Naive thymus-derived CD4-positive, alpha-beta T cell (primary cell): ENCODE results near the gene TPCN1. TPM values are rescaled to one million over a fixed set of nuclear protein-coding genes. Genes with fewer than 3 reads are reported as not detected.
A peak's percentile ranks its signal among the peaks of the same experiment; 100 is the strongest.

Source experiments
- ATAC-seq: fragments of 150-1000 bp; cut with Tn5 transposase; 2 replicates; pipeline ENCODE4 v1.10.0; 2021; ENCODE audit warnings: mild to moderate bottlenecking, moderate library complexity
- CTCF ChIA-PET: fragments of 350-600 bp; sonication (Branson Sonifier 250); formaldehyde crosslinking; loops from one replicate; lab custom pipeline; 2021; ENCODE audit warnings: antibody characterized with exemption; lab: Charles Lee
- POLR2A ChIA-PET: fragments of 350-600 bp; sonication (Branson Sonifier 250); formaldehyde crosslinking; loops from one replicate; lab custom pipeline; 2021; ENCODE audit warnings: antibody characterized with exemption, inconsistent platforms; lab: Charles Lee
- DNase-seq, 9 donors: peaks; one replicate each; pipeline versions ENCODE4 v3.0.0 to v3.0.0-alpha.2; 2020 to 2022; ENCODE audit warnings: mixed read lengths in 1 of 9
- H3K27ac ChIP-seq: one replicate; pipeline ENCODE4 v1.7.0; 2013; ENCODE audit warnings: mild to moderate bottlenecking, low read depth, low read length, moderate library complexity
- H3K27me3 ChIP-seq, 2 donors: one replicate each; pipeline ENCODE4 v1.7.0; 2013; ENCODE audit warnings: low read length in 2 of 2, mild to moderate bottlenecking in 2 of 2, moderate library complexity in 2 of 2; ENCODE audit not compliant: control insufficient read depth in 2 of 2, insufficient read depth in 2 of 2
- H3K36me3 ChIP-seq, 3 experiments: 1 replicate in 2 of 3; 2 replicates in 1 of 3; pipeline ENCODE4 v1.7.0; 2013; ENCODE audit warnings: low read length in 3 of 3, mild to moderate bottlenecking in 3 of 3, moderate library complexity in 1 of 3; ENCODE audit not compliant: insufficient read depth in 3 of 3, control insufficient read depth in 2 of 3
- H3K4me1 ChIP-seq, 2 donors: one replicate each; pipeline ENCODE4 v1.7.0; 2013; ENCODE audit warnings: low read length in 2 of 2, mild to moderate bottlenecking in 2 of 2, moderate library complexity in 1 of 2; ENCODE audit not compliant: control insufficient read depth in 2 of 2, insufficient read depth in 2 of 2
- H3K4me3 ChIP-seq: 2 replicates; pipeline ENCODE4 v1.7.0; 2013; ENCODE audit warnings: mild to moderate bottlenecking, low read length
- H3K9me3 ChIP-seq, 3 experiments: 1 replicate in 2 of 3; 2 replicates in 1 of 3; pipeline ENCODE4 v1.7.0; 2013; ENCODE audit warnings: low read length in 3 of 3; ENCODE audit not compliant: control insufficient read depth in 2 of 3
- H3K27ac Mint-ChIP-seq, 9 donors: one replicate each; pipeline ENCODE4 v1.8.0; 2020 to 2022; ENCODE audit warnings: mixed read lengths in 9 of 9, mild to moderate bottlenecking in 8 of 9, moderate library complexity in 5 of 9, inconsistent platforms in 2 of 9
- H3K27me3 Mint-ChIP-seq, 5 donors: one replicate each; pipeline ENCODE4 v1.8.0; 2021 to 2022; ENCODE audit warnings: mixed read lengths in 5 of 5, mild to moderate bottlenecking in 1 of 5
- H3K36me3 Mint-ChIP-seq, 5 donors: one replicate each; pipeline ENCODE4 v1.8.0; 2020 to 2022; ENCODE audit warnings: mixed read lengths in 5 of 5, mild to moderate bottlenecking in 3 of 5, inconsistent platforms in 1 of 5
- H3K4me1 Mint-ChIP-seq, 7 donors: one replicate each; pipeline ENCODE4 v1.8.0; 2020 to 2022; ENCODE audit warnings: mixed read lengths in 7 of 7, mild to moderate bottlenecking in 3 of 7, inconsistent platforms in 1 of 7
- H3K4me3 Mint-ChIP-seq, 10 donors: one replicate each; pipeline ENCODE4 v1.8.0; 2020 to 2022; ENCODE audit warnings: mild to moderate bottlenecking in 10 of 10, mixed read lengths in 10 of 10, moderate library complexity in 6 of 10, inconsistent platforms in 2 of 10
- H3K9me3 Mint-ChIP-seq, 11 donors: one replicate each; pipeline ENCODE4 v1.8.0; 2020 to 2022; ENCODE audit warnings: mixed read lengths in 11 of 11, mild to moderate bottlenecking in 4 of 11, inconsistent platforms in 1 of 11, moderate library complexity in 1 of 11
- intact Hi-C, 2 donors: fragments of 100-400 bp; cut with micrococcal nuclease; formaldehyde crosslinking; loops; one replicate each; pipeline ENCODE4 v1.15.1; 2023
- polyA plus RNA-seq, 2 donors: library from polyadenylated mRNA; unstranded; fragments of 300-500 nt; fragmentation: Illumina TruSeq; gene quantifications; one replicate each; pipeline ENCODE4 v1.2.3, GENCODE V29; 2021
- total RNA-seq, 6 experiments: library from RNA in 5 of 6; stranded (reverse) in 5 of 6; gene quantifications; 1 replicate in 5 of 6; 2 replicates in 1 of 6; pipeline ENCODE4 v1.2.3 and lab custom pipeline; 2021 to 2026

The TPCN1 gene
- total and polyA plus RNA-seq, 7 experiments from 2014 or later, result 15.3 to 124 (median 97.2) TPM

- H3K9me3 ChIP-seq, result no peaks in the 10 kb centered on the region
- no peak overlapping the region for H3K4me3 ChIP-seq
- DNase-seq, result no peak
- ChIA-PET CTCF (interaction anchor here (0.8 kb wide), 1 partner anchor 58 kb away, joined by 3 read pairs; no protein-coding TSS in a partner anchor), POLR2A (interaction anchor here (0.6 to 0.7 kb wide), 2 partner anchors 35 to 72 kb away, joined by 3 read pairs; no protein-coding TSS in a partner anchor)
- H3K4me1 ChIP-seq, result peaks cover 0 to 9% of the 10 kb centered on the region in 2 donors
- Mint-ChIP-seq H3K4me3 (peak overlapping the region in 3 of 10 donors; percentile 32 to 49 (median 33)), H3K27me3 (no peaks in the 10 kb centered on the region), H3K36me3 (peaks cover 12 to 67% (median 42%) of the 10 kb centered on the region in 5 donors), H3K9me3 (peaks cover 0 to 2% (median 0%) of the 10 kb centered on the region in 11 donors), H3K27ac (peak overlapping the region in 6 of 9 donors; percentile 38 to 92 (median 73)), H3K4me1 (peaks cover 31 to 70% (median 48%) of the 10 kb centered on the region in 7 donors)
- intact Hi-C loops, result no loop called here
- no peak overlapping the region for H3K27ac ChIP-seq
- H3K36me3 ChIP-seq, result peaks cover 0 to 60% (median 7%) of the 10 kb centered on the region in 3 experiments
- no peak for ATAC-seq
- H3K27me3 ChIP-seq, result no peaks in the 10 kb centered on the region
These were observed 105.6 kb downstream of the TPCN1 start for GRCh38 chr12:113326775-113327395.

GRCh38 chr12:113328368-113328889 lies 107.2 kb downstream of the TPCN1 start:
- no peak for DNase-seq
- Mint-ChIP-seq H3K9me3 (peaks cover 0 to 2% (median 0%) of the 10 kb centered on the region in 11 donors), H3K36me3 (peaks cover 12 to 61% (median 35%) of the 10 kb centered on the region in 5 donors), H3K27me3 (no peaks in the 10 kb centered on the region), H3K4me3 (peak overlapping the region in 3 of 10 donors; percentile 6 to 47 (median 11)), H3K4me1 (peaks cover 28 to 73% (median 57%) of the 10 kb centered on the region in 7 donors), H3K27ac (peak overlapping the region in 8 of 9 donors; percentile 12 to 85 (median 54))
- intact Hi-C loops, result no loop called here
- Histone ChIP-seq H3K9me3 (no peaks in the 10 kb centered on the region), H3K27me3 (no peaks in the 10 kb centered on the region), H3K27ac (no peak overlapping the region), H3K4me1 (peaks cover 7 to 20% of the 10 kb centered on the region in 2 donors), H3K4me3 (no peak overlapping the region), H3K36me3 (peaks cover 0 to 53% (median 7%) of the 10 kb centered on the region in 3 experiments)
- ATAC-seq, result no peak
- ChIA-PET POLR2A (interaction anchor here (1.0 kb wide), 1 partner anchor 100 kb away, joined by 6 read pairs; no protein-coding TSS in a partner anchor), CTCF (interaction anchor here (0.6 kb wide), 2 partner anchors 141 to 1935 kb away, joined by 3 to 5 read pairs; no protein-coding TSS in a partner anchor)

DNA sequence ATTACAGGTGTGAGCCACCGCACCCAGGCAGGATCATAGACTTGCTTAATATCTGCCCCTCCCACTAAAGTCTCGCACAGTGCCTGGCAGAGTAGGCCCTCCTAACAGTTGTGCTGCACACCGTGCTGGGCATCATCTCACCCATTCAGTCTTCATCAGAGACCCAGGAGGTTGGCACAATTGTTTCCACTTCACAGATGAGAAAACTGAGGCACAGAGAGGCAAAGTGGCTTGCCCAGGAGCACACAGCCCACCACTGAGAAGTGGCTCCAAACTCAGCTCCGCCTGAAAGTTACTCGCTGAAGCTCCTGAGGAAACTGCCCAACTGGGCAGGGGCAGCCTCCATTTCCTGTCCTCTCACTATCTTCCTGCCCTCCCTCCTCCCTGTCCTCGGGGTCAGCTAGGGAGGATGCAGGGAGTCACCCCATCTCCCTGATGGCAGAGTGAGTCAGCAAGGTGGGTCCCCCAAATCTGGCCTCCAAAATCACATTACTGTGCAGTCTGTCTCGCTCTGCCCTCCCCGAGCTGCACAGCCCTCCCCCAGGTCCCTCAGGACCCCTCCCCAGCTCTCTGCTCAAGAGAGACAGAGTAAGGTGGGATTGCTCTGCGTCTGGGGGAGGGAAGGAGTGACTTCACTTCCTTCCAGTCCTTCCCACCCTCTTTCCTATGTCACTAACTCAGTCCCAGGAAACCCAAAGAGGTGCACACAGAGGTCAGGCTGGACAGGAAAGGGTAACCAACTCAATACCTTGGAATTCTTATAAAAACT lies 107.9 kb downstream of the TPCN1 start:
- Histone ChIP-seq H3K4me1 (peaks cover 8 to 20% of the 10 kb centered on the region in 2 donors), H3K4me3 (no peak overlapping the region), H3K9me3 (no peaks in the 10 kb centered on the region), H3K27me3 (no peaks in the 10 kb centered on the region), H3K36me3 (peaks cover 0 to 52% (median 7%) of the 10 kb centered on the region in 3 experiments), H3K27ac (no peak overlapping the region)
- H3K36me3 Mint-ChIP-seq, result peaks cover 12 to 58% (median 31%) of the 10 kb centered on the region in 5 donors
- H3K4me1 Mint-ChIP-seq, result peaks cover 28 to 73% (median 56%) of the 10 kb centered on the region in 7 donors
- peak overlapping the region in 5 of 9 donors; percentile 8 to 70 (median 49) for H3K27ac Mint-ChIP-seq
- H3K4me3 Mint-ChIP-seq, result peak overlapping the region in 2 of 10 donors; percentile 6 to 47
- ATAC-seq, result no peak
- H3K9me3 Mint-ChIP-seq, result peaks cover 0 to 2% (median 0%) of the 10 kb centered on the region in 11 donors
- no peak for DNase-seq
- POLR2A ChIA-PET, result interaction anchor here (1.0 kb wide), 1 partner anchor 23 kb away, joined by 3 read pairs; no protein-coding TSS in a partner anchor
- CTCF ChIA-PET, result interaction anchor here (0.6 kb wide), 1 partner anchor 1936 kb away, joined by 3 read pairs; no protein-coding TSS in a partner anchor
- intact Hi-C loops, result no loop called here
- no peaks in the 10 kb centered on the region for H3K27me3 Mint-ChIP-seq

DNA sequence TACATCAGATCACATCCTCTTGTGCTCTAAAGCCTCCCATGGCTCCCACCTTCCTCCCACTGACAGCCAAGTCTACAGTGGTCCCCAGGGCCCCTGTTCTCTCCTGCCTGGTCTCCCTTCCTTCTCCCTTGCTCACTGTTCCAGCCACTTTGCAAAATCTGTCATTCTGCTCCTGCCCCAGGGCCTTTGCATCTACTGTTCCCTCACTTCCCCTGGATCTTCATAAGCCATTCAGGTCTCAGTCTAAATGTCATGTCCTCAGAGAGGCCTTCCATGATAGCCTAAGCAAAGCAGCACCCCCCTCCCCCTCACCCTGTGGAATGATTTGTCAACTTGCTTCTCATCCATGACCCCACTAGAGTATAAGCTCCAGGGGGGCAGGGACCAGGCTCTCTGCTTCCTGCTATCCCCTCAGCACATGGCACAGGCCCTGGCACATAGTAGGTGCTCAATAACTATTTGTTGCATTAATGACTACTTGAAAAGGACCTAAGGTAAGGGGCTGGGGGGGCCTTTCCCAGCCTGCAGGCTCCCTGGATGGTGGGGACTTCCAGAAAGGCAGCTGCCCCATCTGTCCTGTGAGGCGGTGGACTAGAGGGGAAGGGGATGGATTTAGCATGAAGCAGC lies 108.6 kb downstream of the TPCN1 start:
- CTCF ChIA-PET, result no interaction called here
- Histone ChIP-seq H3K36me3 (peaks cover 0 to 56% (median 7%) of the 10 kb centered on the region in 3 experiments), H3K4me3 (no peak overlapping the region), H3K27me3 (no peaks in the 10 kb centered on the region), H3K9me3 (no peaks in the 10 kb centered on the region), H3K4me1 (peaks cover 8 to 20% of the 10 kb centered on the region in 2 donors), H3K27ac (no peak overlapping the region)
- Mint-ChIP-seq H3K9me3 (peaks cover 0 to 2% (median 0%) of the 10 kb centered on the region in 11 donors), H3K36me3 (peaks cover 12 to 54% (median 29%) of the 10 kb centered on the region in 5 donors), H3K4me3 (peak overlapping the region in 2 of 10 donors; percentile 37 to 51), H3K27me3 (no peaks in the 10 kb centered on the region), H3K4me1 (peaks cover 30 to 68% (median 54%) of the 10 kb centered on the region in 7 donors), H3K27ac (peak overlapping the region in 5 of 9 donors; percentile 7 to 59 (median 49))
- DNase-seq (no peak), ATAC-seq (no peak)
- POLR2A ChIA-PET, result interaction anchor here (1.0 kb wide), 1 partner anchor 24 kb away, joined by 3 read pairs; no protein-coding TSS in a partner anchor
- intact Hi-C loops, result loop anchor here (5.0 to 10.0 kb wide), 5 partner anchors 92 to 635 kb away; partner anchors contain the start of genes DTX1 (in 1 of the 2), RBM19 (in 1 of the 2) and SDSL (in 1 of the 2)

DNA sequence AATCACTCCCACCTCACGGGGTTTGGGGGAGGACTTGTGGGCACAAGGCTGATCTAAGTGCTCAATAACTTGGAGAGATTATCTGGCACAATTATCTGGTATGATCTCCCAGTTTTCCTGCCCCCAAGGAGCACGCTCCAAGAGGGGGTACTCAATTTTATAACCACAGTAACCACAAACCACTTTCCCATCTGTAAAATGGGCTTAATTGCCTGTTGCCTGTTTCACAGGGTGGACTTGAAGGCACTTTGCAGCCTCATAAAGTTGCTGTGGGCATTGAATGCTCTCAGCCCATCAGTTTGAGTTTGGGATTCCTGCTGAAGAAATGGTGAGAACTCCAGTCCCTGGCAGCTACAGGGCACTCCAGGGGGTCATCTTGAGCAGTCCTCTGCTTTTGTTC lies 109.2 kb downstream of the TPCN1 start:
- peaks cover 12 to 20% of the 10 kb centered on the region in 2 donors for H3K4me1 ChIP-seq
- Mint-ChIP-seq H3K9me3 (peaks cover 0 to 2% (median 0%) of the 10 kb centered on the region in 11 donors), H3K27me3 (no peaks in the 10 kb centered on the region), H3K4me3 (peak overlapping the region in 4 of 10 donors; percentile 24 to 48 (median 35)), H3K27ac (peak overlapping the region in 6 of 9 donors; percentile 7 to 72 (median 48)), H3K36me3 (peaks cover 12 to 52% (median 27%) of the 10 kb centered on the region in 5 donors), H3K4me1 (peaks cover 30 to 70% (median 51%) of the 10 kb centered on the region in 7 donors)
- H3K27me3 ChIP-seq, result no peaks in the 10 kb centered on the region
- no peak overlapping the region for H3K27ac ChIP-seq
- no peak for DNase-seq
- CTCF ChIA-PET, result no interaction called here
- ATAC-seq, result no peak
- peaks cover 0 to 56% (median 7%) of the 10 kb centered on the region in 3 experiments for H3K36me3 ChIP-seq
- POLR2A ChIA-PET, result no interaction called here
- no peak overlapping the region for H3K4me3 ChIP-seq
- intact Hi-C loops, result loop anchor here (5.0 to 10.0 kb wide), 5 partner anchors 92 to 634 kb away; partner anchors contain the start of genes DTX1 (in 1 of the 2), RBM19 (in 1 of the 2) and SDSL (in 1 of the 2)
- H3K9me3 ChIP-seq, result no peaks in the 10 kb centered on the region
